Small intestine (tissue), 4 donors: ENCODE data around the gene LNPK. TPM values are rescaled to one million over a fixed set of nuclear protein-coding genes. Genes with fewer than 3 reads are reported as not detected.

Source experiments
- polyA plus RNA-seq, 4 donors: library from polyadenylated mRNA; stranded (reverse) in 3 of 4; unstranded in 1 of 4; fragments of 200-250 nt in 3 of 4; fragments of 120-200 nt in 1 of 4; gene quantifications; one replicate each; pipeline versions ENCODE4 v1.2.1 to v1.2.3, GENCODE V29; 2013
- donor health status: healthy with polysubstance abuse.
- donor health status: Bipolar disorder and iron deficiency.
- donor health status: healthy.

The LNPK gene
- polyA plus RNA-seq, 4 donors, result 2.2 to 19.6 (median 5.0) TPM

Other genes starting within 250 kb of the LNPK start
- gene EVX2, start 81.7 kb upstream of the LNPK start, polyA plus RNA-seq, result not detected
- gene HOXD13, start 90.5 kb upstream of the LNPK start, polyA plus RNA-seq, result not detected
- gene HOXD12, start 97.5 kb upstream of the LNPK start, polyA plus RNA-seq, result not detected
- not detected for gene HOXD11, start 105.0 kb upstream of the LNPK start, polyA plus RNA-seq
- under 1 TPM in 1 of 4 donors, not detected in 3; 0.09 TPM for gene HOXD10, start 114.5 kb upstream of the LNPK start, polyA plus RNA-seq
- 1 to 10 TPM in 1 of 4 donors, under 1 TPM in 2, not detected in 1; 0.27 to 1.9 (median 0.28) TPM for gene HOXD9, start 120.5 kb upstream of the LNPK start, polyA plus RNA-seq
- 1 to 10 TPM in 3 of 4 donors, under 1 TPM in 1; 0.89 to 7.3 (median 3.6) TPM for gene HOXD8, start 127.4 kb upstream of the LNPK start, polyA plus RNA-seq
- 10 to 100 TPM in 1 of 4 donors, under 1 TPM in 1, not detected in 2; 0.97 to 14.7 TPM for gene HOXD4, start 149.3 kb upstream of the LNPK start, polyA plus RNA-seq
- gene HOXD3, start 155.0 kb upstream of the LNPK start, polyA plus RNA-seq, result 1 to 10 TPM in 1 of 4 donors, under 1 TPM in 1, not detected in 2; 0.98 to 5.2 TPM
- gene HOXD1, start 186.4 kb upstream of the LNPK start, polyA plus RNA-seq, result 1 to 10 TPM in 1 of 4 donors, under 1 TPM in 1, not detected in 2; 1.00 to 8.2 TPM